ENCODE data around the gene EIF5A2.

Gene EIF5A2

DNA sequence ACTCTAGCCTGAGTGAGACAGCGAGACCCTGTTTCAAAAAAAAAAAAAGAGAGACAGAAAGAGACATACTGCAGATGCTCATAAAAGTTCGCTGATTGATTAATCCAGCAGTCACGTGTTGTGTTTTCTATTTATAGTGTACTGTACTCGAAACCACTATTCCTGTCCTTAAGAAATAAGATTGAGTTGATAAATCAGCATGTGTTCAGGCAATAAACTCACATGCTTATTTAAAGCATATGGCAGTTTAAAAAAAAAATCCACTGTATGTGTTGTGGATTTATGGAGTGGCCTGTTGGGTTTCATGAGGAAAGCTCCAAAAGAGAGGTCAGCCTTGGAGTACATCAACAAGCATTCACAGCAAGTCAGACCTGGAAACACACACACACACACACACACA, 56.1 kb downstream of the EIF5A2 start:
- DNase-seq (ENCODE audit: low read depth in 2 of 2) = no peak

DNA sequence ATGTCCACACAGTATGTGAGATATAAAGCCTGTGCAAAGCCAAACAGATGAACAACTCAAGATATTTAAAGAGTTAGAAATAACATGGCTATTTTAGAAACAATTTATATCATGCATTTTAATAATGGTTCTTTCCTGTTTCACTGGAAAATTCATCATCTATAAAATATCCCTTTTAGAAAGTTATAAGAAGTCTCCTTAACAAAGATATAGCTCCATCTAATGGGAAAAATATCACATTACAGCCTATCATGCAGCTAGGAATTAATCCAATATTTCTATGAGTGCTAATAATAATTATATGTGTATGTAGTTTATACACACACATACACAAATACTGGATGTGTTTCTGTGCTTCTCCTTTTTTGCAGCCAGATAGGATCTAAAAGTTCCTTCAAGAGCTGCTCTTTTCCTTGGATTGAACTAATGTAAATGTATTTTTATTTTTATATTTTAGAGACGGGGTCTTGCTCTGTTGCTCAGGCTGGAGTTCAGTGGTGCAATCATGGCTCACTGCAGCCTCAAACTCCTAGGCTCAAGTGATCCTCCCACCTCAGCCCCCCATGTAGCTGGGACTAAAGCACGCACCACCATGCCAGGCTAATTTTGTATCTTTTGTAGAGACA, 60.0 kb downstream of the EIF5A2 start:
- DNase-seq (ENCODE audit: low read depth in 2 of 2) = no peak

DNA sequence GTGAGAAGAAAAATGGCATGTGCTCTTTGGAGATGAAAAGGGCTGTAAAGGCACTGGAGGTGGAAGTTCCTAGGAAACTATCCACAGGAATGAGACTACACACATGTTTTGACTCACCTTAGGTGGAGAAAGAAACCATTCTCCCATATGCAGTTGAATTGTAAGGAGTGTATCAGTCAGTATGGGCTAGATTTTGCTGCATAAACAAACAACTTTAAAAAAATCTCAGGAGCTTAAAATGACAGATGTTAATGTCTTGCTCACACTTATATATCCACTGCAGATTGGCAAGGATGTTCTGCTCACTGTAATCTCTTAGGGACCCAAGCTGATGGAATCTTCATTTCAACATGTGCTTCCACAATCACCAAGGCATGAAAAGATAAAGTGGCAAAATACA, 64.1 kb downstream of the EIF5A2 start:
- no peak for DNase-seq (ENCODE audit: low read depth in 2 of 2)

DNA sequence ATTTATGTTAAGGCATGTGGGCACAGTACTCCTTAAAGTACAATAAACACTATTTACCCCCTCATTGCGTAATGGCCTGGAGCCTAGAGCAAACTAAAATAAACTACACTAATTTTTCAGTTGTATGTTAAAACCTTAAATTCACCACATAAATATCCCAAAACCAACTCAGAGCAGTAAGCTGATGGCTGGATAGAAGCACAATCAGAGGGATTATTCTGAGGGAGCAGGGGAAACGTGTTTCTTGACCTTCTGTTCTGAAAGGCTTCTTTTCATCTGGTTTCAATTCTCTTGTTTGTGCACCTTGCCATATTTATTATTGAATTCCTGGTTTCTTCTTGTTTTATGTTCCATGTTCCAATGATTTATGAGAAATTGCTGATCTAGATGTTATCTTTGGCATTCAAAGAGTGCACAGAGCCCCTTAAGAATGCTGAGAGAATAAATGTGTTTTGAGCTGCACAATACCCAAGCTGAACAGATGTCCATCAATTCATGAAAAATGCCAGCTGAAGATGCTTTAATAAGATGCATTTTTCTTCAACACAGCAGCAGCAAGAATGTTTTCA, 68.1 kb downstream of the EIF5A2 start:
- no peak for DNase-seq (ENCODE audit: low read depth in 2 of 2)

DNA sequence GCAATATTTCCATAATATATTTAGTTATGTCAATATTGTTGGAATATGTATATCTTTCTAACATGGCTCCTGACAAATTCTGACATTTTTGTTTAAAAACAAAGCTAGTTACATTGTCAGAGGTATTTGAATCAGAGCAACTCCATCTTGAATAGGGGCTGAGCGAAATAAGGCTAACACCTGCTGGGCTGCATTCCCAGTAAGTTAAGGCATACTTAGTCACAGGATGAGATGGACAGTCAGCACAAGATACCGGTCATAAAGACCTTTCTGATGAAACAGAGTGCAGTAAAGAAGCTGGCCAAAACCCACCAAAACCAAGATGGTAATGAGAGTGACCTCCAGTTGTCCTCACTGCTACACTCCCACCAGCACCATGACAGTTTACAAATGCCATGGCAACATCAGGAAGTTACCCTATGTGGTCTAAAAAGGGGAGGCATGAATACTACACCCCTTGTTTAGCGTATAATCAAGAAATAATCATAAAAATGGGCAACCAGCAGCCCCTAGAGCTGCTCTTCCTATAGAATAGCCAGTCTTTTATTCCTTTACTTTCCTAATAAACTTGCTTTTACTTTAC, 68.8 kb downstream of the EIF5A2 start:
- no peak for DNase-seq (ENCODE audit: low read depth in 2 of 2)
